ENCODE data around the gene CNTFR. TPM values are rescaled to one million over a fixed set of nuclear protein-coding genes. Genes with fewer than 3 reads are reported as not detected.

The CNTFR gene
- total and polyA plus RNA-seq, 2 experiments from 2014 or later, result not detected

- Histone ChIP-seq H3K36me3 (ENCODE audit: low read depth) (no peaks in the 10 kb centered on the region), H3K9me3 (ENCODE audit: low read depth) (no peaks in the 10 kb centered on the region), H3K27ac (no peak overlapping the region), H3K4me2 (ENCODE audit: unreplicated experiment) (no peak overlapping the region), H3K9me2 (ENCODE audit: insufficient read depth) (no peaks in the 10 kb centered on the region), H3F3A (ENCODE audit: insufficient read depth) (no peaks in the 10 kb centered on the region), H2AFZ (no peak overlapping the region), H4K20me1 (ENCODE audit: insufficient read depth) (no peaks in the 10 kb centered on the region), H3K9ac (no peak overlapping the region), H3K27me3 (replicated peaks; ENCODE audit: insufficient read depth) (peaks cover 65% of the 10 kb centered on the region), H3K79me2 (ENCODE audit: insufficient read depth) (no peaks in the 10 kb centered on the region), H3K4me3 (no peak overlapping the region), H3K4me1 (ENCODE audit: insufficient read depth) (no peaks in the 10 kb centered on the region)
- WGBS, 2 experiments (ENCODE audit: low coverage in 1 of 2, low lambda C conversion rate in 2 of 2, missing lambda C conversion rate in 2 of 2), result 77 to 81% methylated on average over 5 of the region's 5 CpGs
- TF ChIP-seq EZH2phosphoT487 (IDR thresholded peaks at IDR 0.05; ENCODE audit: insufficient read depth, low read depth), result no peak
- TF ChIP-seq EZH2 (IDR thresholded peaks at IDR 0.05; ENCODE audit: insufficient read depth, poor library complexity, severe bottlenecking), result no peak
- no peak for DNase-seq
- in situ Hi-C loops (cut with MboI), result no loop called here
These were observed 4.6 kb downstream of the CNTFR start for GRCh38 chr9:34584970-34585369.

- Histone ChIP-seq H2AFZ (no peak overlapping the region), H3K79me2 (ENCODE audit: insufficient read depth) (no peaks in the 10 kb centered on the region)
These were observed 6.7 kb downstream of the CNTFR start for GRCh38 chr9:34582787-34583186.

GRCh38 chr9:34581318-34581717 lies 8.2 kb downstream of the CNTFR start:
- no peaks in the 10 kb centered on the region for H3K4me1 ChIP-seq (ENCODE audit: insufficient read depth)
- in situ Hi-C loops (cut with MboI), result no loop called here

More at GRCh38 chr9:34582787-34583186, 6.7 kb downstream of the CNTFR start:
- H3K4me1 ChIP-seq (ENCODE audit: insufficient read depth), result no peaks in the 10 kb centered on the region
- H3F3A ChIP-seq (ENCODE audit: insufficient read depth), result no peaks in the 10 kb centered on the region
- no peak overlapping the region for H3K27ac ChIP-seq
- peaks cover 61% of the 10 kb centered on the region for H3K27me3 ChIP-seq (replicated peaks; ENCODE audit: insufficient read depth)
- H3K4me2 ChIP-seq (ENCODE audit: unreplicated experiment), result no peak overlapping the region
- in situ Hi-C loops (cut with MboI), result no loop called here
- no peaks in the 10 kb centered on the region for H3K9me2 ChIP-seq (ENCODE audit: insufficient read depth)
- no peak for TF ChIP-seq EZH2 (IDR thresholded peaks at IDR 0.05; ENCODE audit: insufficient read depth, poor library complexity, severe bottlenecking)
- no peak for TF ChIP-seq EZH2phosphoT487 (IDR thresholded peaks at IDR 0.05; ENCODE audit: insufficient read depth, low read depth)
- H4K20me1 ChIP-seq (ENCODE audit: insufficient read depth), result no peaks in the 10 kb centered on the region
- H3K36me3 ChIP-seq (ENCODE audit: low read depth), result no peaks in the 10 kb centered on the region
- 81 to 94% methylated on average over 5 of the region's 5 CpGs for WGBS, 2 experiments (ENCODE audit: low coverage in 1 of 2, low lambda C conversion rate in 2 of 2, missing lambda C conversion rate in 2 of 2)
- no peaks in the 10 kb centered on the region for H3K9me3 ChIP-seq (ENCODE audit: low read depth)
- H3K9ac ChIP-seq, result no peak overlapping the region
- no peak overlapping the region for H3K4me3 ChIP-seq
- DNase-seq, result no peak

GRCh38 chr9:34580358-34580757 lies 9.2 kb downstream of the CNTFR start:
- Histone ChIP-seq H4K20me1 (ENCODE audit: insufficient read depth) (no peaks in the 10 kb centered on the region), H3K9me2 (ENCODE audit: insufficient read depth) (no peaks in the 10 kb centered on the region), H3K27me3 (replicated peaks; ENCODE audit: insufficient read depth) (peaks cover 60% of the 10 kb centered on the region), H3K9ac (no peak overlapping the region), H2AFZ (no peak overlapping the region), H3K79me2 (ENCODE audit: insufficient read depth) (no peaks in the 10 kb centered on the region), H3K36me3 (ENCODE audit: low read depth) (no peaks in the 10 kb centered on the region), H3F3A (ENCODE audit: insufficient read depth) (no peaks in the 10 kb centered on the region), H3K4me3 (no peak overlapping the region), H3K4me1 (ENCODE audit: insufficient read depth) (no peaks in the 10 kb centered on the region), H3K27ac (no peak overlapping the region), H3K4me2 (ENCODE audit: unreplicated experiment) (no peak overlapping the region), H3K9me3 (ENCODE audit: low read depth) (no peaks in the 10 kb centered on the region)
- 85 to 86% methylated on average over 8 of the region's 8 CpGs for WGBS, 2 experiments (ENCODE audit: low coverage in 1 of 2, low lambda C conversion rate in 2 of 2, missing lambda C conversion rate in 2 of 2)
- no peak for DNase-seq
- TF ChIP-seq EZH2 (IDR thresholded peaks at IDR 0.05; ENCODE audit: insufficient read depth, poor library complexity, severe bottlenecking) (no peak), EZH2phosphoT487 (IDR thresholded peaks at IDR 0.05; ENCODE audit: insufficient read depth, low read depth) (no peak)
- in situ Hi-C loops (cut with MboI), result no loop called here

More at GRCh38 chr9:34581318-34581717, 8.2 kb downstream of the CNTFR start:
- Histone ChIP-seq H3K36me3 (ENCODE audit: low read depth) (no peaks in the 10 kb centered on the region), H3K27me3 (replicated peaks; ENCODE audit: insufficient read depth) (peaks cover 62% of the 10 kb centered on the region), H3K9me2 (ENCODE audit: insufficient read depth) (no peaks in the 10 kb centered on the region), H3K79me2 (ENCODE audit: insufficient read depth) (no peaks in the 10 kb centered on the region), H2AFZ (no peak overlapping the region), H3K9me3 (ENCODE audit: low read depth) (no peaks in the 10 kb centered on the region), H3K9ac (no peak overlapping the region), H3K27ac (no peak overlapping the region), H3K4me3 (no peak overlapping the region), H3K4me2 (ENCODE audit: unreplicated experiment) (no peak overlapping the region), H3F3A (ENCODE audit: insufficient read depth) (no peaks in the 10 kb centered on the region), H4K20me1 (ENCODE audit: insufficient read depth) (no peaks in the 10 kb centered on the region)
- TF ChIP-seq EZH2phosphoT487 (IDR thresholded peaks at IDR 0.05; ENCODE audit: insufficient read depth, low read depth), result no peak
- no peak for TF ChIP-seq EZH2 (IDR thresholded peaks at IDR 0.05; ENCODE audit: insufficient read depth, poor library complexity, severe bottlenecking)
- 64 to 69% methylated on average over 3 of the region's 3 CpGs for WGBS, 2 experiments (ENCODE audit: low coverage in 1 of 2, low lambda C conversion rate in 2 of 2, missing lambda C conversion rate in 2 of 2)
- DNase-seq, result no peak

- Histone ChIP-seq H3K4me1 (ENCODE audit: insufficient read depth) (no peaks in the 10 kb centered on the region), H3K4me3 (no peak overlapping the region), H2AFZ (no peak overlapping the region), H4K20me1 (ENCODE audit: insufficient read depth) (no peaks in the 10 kb centered on the region), H3F3A (ENCODE audit: insufficient read depth) (no peaks in the 10 kb centered on the region), H3K27me3 (replicated peaks; ENCODE audit: insufficient read depth) (peaks cover 55% of the 10 kb centered on the region), H3K9me3 (ENCODE audit: low read depth) (no peaks in the 10 kb centered on the region), H3K79me2 (ENCODE audit: insufficient read depth) (no peaks in the 10 kb centered on the region), H3K4me2 (ENCODE audit: unreplicated experiment) (no peak overlapping the region), H3K9ac (no peak overlapping the region), H3K27ac (no peak overlapping the region), H3K36me3 (ENCODE audit: low read depth) (no peaks in the 10 kb centered on the region), H3K9me2 (ENCODE audit: insufficient read depth) (no peaks in the 10 kb centered on the region)
- DNase-seq, result no peak
- in situ Hi-C loops (cut with MboI), result no loop called here
- TF ChIP-seq EZH2phosphoT487 (IDR thresholded peaks at IDR 0.05; ENCODE audit: insufficient read depth, low read depth), result no peak
- no peak for TF ChIP-seq EZH2 (IDR thresholded peaks at IDR 0.05; ENCODE audit: insufficient read depth, poor library complexity, severe bottlenecking)
- WGBS, 2 experiments (ENCODE audit: low coverage in 1 of 2, low lambda C conversion rate in 2 of 2, missing lambda C conversion rate in 2 of 2), result 90 to 91% methylated on average over 5 of the region's 5 CpGs
These were observed 9.7 kb downstream of the CNTFR start for GRCh38 chr9:34579808-34580163.
